ENCODE results near the gene CEP350. TPM values are rescaled to one million over a fixed set of nuclear protein-coding genes. Genes with fewer than 3 reads are reported as not detected.

The CEP350 gene
- total RNA-seq, 2 experiments from 2014 or later = 34.4 to 37.6 TPM

DNA sequence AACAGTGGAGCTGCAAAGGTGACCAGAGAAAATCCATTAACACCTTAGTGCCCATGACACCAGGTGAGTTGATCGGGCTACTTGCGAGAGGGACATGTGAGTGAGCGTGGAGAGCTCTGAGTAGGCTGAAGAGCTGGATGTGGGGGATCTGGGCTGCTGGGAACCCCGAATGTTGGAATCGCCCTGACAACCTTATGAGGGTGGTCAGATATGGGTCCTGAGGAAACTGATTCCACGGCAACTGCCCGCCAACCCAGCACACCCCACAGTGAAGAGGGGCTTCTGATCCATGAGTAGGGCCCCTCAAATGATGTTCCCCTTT is 199.4 kb downstream of the CEP350 start:
- DNase-seq = no peak
- no peaks in the 10 kb centered on the region for H3K9me3 Mint-ChIP-seq
- H3K4me3 Mint-ChIP-seq = peak overlapping the region; percentile 87
- no peaks in the 10 kb centered on the region for H3K36me3 Mint-ChIP-seq
- H3K27ac Mint-ChIP-seq = peak overlapping the region; percentile 69
- H3K4me1 Mint-ChIP-seq = peaks cover 27% of the 10 kb centered on the region
- H3K27me3 Mint-ChIP-seq = no peaks in the 10 kb centered on the region

DNA sequence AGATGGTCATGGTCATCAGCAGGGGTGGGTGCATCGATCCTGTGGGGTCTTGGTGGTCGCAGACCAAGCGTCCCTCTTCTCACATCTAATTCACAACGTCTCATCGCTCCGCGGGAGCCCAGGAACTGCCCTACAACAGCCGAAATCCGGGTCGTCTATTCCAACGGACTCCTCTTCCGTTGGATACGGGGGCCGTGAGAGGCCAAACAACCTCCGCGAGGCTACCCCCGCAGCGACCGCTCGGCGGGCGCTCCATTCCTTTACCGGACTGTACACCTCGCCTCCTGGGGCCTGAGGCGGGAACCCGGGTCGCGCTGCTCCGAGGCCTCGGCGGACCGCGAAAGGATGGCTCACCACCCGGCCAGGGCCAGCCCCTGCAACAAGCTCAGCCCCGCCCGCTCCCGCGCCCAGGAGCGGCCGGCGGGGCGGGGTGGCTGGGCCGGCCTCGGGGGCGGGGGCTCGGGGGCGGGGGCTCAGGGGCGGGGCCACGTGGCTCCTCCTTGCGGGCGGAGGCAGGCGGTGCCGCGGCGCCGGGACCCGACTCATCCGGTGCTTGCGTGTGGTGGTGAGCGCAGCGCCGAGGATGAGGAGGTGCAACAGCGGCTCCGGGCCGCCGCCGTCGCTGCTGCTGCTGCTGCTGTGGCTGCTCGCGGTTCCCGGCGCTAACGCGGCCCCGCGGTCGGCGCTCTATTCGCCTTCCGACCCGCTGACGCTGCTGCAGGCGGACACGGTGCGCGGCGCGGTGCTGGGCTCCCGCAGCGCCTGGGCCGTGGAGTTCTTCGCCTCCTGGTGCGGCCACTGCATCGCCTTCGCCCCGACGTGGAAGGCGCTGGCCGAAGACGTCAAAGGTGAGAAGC is 199.9 kb downstream of the CEP350 start, which contains the start of gene QSOX1:
Gene QSOX1 (plus strand): TSS at position 545 of the 857 bp plus-strand sequence. CDS start 39 bp downstream, at position 584.
- Mint-ChIP-seq H3K4me1 (peaks cover 28% of the 10 kb centered on the region), H3K36me3 (no peaks in the 10 kb centered on the region), H3K27me3 (no peaks in the 10 kb centered on the region), H3K9me3 (no peaks in the 10 kb centered on the region), H3K27ac (peak within 1 kb of the TSS; percentile 87), H3K4me3 (peak within 1 kb of the TSS; percentile 90)
- DNase-seq = peak; percentile 89

DNA sequence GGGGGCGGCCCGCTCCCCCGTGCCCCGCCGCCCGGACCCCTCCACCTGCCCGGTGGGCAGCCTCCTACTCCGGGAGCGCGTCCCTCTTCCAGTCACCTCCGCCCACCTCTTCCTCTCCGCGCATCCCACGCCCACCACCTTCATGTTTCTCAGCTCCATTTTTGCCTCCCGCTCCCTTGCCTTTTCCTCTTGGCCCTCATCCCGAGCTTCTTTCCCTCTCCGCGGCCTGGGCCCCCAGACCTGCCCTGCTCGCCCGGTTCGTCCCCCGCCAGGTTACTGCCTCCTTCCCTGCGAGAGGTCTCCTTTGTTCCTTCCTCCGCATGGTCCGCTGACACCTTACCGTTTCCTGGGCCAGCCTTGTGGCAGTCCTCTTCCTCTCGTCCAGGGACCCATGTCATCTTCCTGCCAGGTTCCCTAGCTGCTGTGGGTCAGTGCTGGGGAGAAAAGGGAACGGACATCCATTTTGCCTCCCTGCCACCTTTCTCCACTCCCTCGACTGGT is 200.6 kb downstream of the CEP350 start:
- Mint-ChIP-seq H3K9me3 (no peaks in the 10 kb centered on the region), H3K36me3 (no peaks in the 10 kb centered on the region), H3K4me3 (peak overlapping the region; percentile 90), H3K4me1 (peaks cover 33% of the 10 kb centered on the region), H3K27me3 (no peaks in the 10 kb centered on the region), H3K27ac (peak overlapping the region; percentile 87)
- DNase-seq = no peak

DNA sequence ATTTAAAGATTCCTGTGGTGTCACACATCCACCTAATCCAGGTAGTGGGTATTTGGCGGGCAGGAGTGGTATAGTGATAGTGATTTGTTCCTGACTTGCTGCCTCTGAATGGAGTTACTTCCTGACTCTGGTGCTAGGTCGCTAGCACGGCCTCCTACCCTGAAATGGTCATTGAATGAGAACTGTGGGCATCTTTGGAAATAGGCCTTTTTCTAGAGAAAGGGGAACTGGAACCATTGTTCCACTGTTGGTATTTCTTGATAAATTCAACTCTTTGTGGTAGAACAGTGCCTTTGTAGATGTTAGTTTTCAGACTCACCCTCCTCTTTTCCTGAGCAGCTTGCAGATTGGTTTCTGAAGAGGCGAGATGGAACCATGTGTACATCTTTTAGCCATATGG is 201.6 kb downstream of the CEP350 start:
- Mint-ChIP-seq H3K27me3 (no peaks in the 10 kb centered on the region), H3K4me3 (peak overlapping the region; percentile 90), H3K27ac (no peak overlapping the region), H3K9me3 (no peaks in the 10 kb centered on the region), H3K36me3 (no peaks in the 10 kb centered on the region), H3K4me1 (peaks cover 33% of the 10 kb centered on the region)
- DNase-seq = no peak

DNA sequence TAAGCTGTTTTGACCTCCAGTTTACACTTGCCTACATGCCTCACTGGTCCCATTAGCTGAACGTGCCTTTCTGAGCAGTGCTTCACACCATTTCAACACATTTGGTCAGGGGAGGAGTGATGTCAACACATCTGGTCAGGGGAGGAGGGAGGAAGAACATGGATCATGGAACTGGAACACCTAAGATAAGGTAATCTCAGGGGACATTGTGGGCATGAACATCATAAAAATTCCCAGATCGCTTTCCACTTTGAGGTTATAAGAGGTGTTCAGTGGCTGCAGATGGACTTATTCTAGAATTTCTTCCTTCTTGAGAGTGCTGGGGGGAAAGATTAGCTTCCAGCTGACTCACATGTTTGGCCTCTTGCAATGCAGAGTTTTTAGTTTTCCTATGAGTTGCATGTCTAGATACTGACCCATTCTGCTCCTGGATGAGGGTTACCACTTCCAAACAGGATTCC is 202.1 kb downstream of the CEP350 start:
- no peak for DNase-seq
- peak overlapping the region; percentile 26 for H3K4me3 Mint-ChIP-seq
- no peaks in the 10 kb centered on the region for H3K9me3 Mint-ChIP-seq
- no peak overlapping the region for H3K27ac Mint-ChIP-seq
- H3K36me3 Mint-ChIP-seq = no peaks in the 10 kb centered on the region
- H3K27me3 Mint-ChIP-seq = no peaks in the 10 kb centered on the region
- H3K4me1 Mint-ChIP-seq = peaks cover 33% of the 10 kb centered on the region

DNA sequence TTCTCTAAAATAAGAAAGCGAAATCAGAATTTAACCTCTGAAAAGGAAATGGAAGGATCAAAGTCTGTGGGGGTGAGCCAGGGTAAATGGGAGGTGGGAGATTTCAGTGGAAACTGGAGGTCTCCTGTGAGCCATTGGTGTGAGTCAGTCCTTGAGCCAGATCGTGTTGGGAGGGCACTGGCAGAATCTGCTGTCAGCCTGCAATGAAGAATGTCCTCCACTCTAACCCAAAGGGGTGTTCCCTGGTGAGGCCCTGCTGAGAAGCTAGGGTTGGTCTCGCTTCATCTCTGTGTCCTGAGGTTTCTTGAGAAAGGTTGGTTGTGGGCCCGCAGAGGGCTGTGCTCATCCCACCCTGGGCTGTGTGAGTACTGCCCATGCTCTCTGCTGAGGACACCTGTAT is 202.5 kb downstream of the CEP350 start:
- Mint-ChIP-seq H3K9me3 (no peaks in the 10 kb centered on the region), H3K4me3 (peak overlapping the region; percentile 16), H3K27ac (no peak overlapping the region), H3K36me3 (no peaks in the 10 kb centered on the region), H3K4me1 (peaks cover 33% of the 10 kb centered on the region), H3K27me3 (no peaks in the 10 kb centered on the region)
- DNase-seq = no peak

DNA sequence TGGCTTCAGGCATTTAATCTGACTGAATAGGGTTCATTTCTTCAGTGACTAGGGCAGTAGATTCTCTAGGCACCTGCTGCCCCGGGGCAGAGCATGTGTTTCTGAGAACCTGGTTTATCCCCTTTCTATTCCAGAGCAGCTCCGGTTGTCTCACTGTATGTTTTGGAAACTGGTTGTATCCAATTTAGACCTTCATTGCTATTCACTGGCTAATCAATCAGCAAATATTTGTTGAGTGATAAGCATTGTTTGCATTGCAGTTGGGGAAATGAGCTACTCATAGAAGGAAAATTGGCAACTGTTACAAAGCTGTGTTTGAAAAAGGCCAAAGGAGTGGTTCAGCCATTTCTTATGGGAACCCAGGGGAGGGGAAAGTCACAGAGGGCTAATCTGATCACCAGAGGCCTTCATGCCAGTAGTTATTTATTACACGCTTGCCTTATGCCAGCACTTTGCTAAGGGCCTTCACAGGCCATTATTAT is 203.0 kb downstream of the CEP350 start:
- no peaks in the 10 kb centered on the region for H3K27me3 Mint-ChIP-seq
- no peak overlapping the region for H3K27ac Mint-ChIP-seq
- peaks cover 30% of the 10 kb centered on the region for H3K4me1 Mint-ChIP-seq
- H3K36me3 Mint-ChIP-seq = no peaks in the 10 kb centered on the region
- no peaks in the 10 kb centered on the region for H3K9me3 Mint-ChIP-seq
- no peak overlapping the region for H3K4me3 Mint-ChIP-seq
- no peak for DNase-seq

DNA sequence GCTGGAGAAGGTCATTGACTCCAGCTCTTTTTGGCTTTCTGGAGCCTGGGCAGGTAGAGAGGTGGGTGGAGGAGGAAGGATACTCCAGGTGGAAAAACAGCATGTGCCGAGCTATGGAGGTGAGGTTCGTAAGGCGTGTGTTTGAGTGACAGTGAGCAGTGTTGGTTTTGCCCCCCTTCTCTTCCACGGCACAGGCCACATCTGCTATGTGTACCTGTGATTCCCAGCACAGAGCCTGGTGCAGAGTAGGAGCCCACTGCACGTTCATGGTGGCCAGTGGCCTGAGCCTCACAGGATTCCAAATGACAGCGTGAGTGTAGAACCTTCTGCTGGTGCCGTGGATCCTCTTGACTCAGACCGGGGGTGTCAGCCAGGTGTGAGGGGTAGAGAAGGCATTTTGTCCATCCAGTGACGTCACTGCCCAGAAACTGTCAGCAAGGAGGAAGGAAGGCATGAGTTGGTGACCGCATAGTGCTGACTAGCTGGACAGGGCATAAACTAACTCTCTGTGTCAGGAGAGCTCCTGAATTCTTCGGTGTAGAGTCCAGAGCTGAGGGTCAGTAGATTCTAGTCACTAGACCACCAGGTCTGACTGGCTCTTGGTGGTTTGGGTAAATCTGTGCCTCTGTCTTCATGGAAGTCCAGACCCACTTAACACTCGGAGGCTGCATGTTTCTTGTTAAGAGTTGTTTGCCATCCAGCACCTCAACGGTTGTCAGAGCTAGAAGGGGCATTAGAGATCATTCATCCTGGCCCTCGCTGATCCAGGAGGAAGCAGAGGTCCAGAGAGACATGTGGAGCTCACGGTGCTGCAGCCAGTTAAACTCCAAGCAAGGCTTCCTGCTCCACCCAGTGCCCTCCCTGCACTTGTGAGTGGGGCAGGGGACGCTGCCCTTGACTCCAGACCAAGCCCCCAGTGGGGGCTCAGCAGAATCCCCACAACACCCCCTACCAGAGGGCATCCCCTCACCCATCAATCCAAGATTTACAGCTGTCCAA is 203.8 kb downstream of the CEP350 start:
- H3K36me3 Mint-ChIP-seq = no peaks in the 10 kb centered on the region
- no peaks in the 10 kb centered on the region for H3K27me3 Mint-ChIP-seq
- H3K9me3 Mint-ChIP-seq = no peaks in the 10 kb centered on the region
- H3K4me1 Mint-ChIP-seq = peaks cover 29% of the 10 kb centered on the region
- DNase-seq = no peak
- H3K27ac Mint-ChIP-seq = no peak overlapping the region
- no peak overlapping the region for H3K4me3 Mint-ChIP-seq

DNA sequence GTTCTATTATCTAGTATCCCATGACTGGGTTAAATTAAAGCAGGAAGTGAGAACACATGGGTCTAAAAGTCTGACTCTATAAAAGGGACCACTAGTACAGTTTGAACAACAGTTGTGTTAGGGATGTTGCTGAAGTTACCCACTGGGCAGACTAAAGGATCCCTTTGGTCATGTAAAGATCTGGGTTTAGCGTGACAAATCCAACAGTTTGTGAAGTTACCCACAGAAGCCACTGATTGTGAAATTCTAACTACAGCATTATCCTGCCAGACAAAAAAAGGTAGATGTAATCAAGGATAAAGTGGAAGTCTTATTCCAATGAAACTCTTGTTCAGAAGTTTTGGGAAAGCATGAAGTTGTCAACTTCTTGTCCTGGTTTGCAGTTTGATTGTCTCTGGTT is 205.7 kb downstream of the CEP350 start:
- Mint-ChIP-seq H3K36me3 (peaks cover 2% of the 10 kb centered on the region), H3K4me3 (no peak overlapping the region), H3K9me3 (no peaks in the 10 kb centered on the region), H3K27me3 (no peaks in the 10 kb centered on the region), H3K4me1 (peaks cover 26% of the 10 kb centered on the region), H3K27ac (no peak overlapping the region)
- no peak for DNase-seq

DNA sequence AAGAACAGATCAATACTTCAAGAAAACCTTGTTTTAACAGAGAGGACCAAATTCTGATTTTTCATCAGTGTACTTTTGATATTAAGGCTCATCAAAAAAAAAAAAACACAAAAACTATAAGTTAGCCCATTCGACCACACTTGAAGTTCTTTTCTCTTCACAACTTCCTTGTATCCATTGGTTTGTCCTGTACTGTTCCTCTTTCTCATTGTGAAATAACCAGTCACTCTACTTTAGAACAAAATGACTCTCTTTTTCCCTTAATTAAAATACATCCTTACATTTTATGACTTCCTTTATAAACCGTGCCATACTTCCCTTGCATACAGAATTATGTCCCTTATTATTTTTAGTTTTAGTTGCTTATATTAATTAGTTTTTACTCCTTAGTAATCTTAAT is 208.4 kb downstream of the CEP350 start:
- no peaks in the 10 kb centered on the region for H3K9me3 Mint-ChIP-seq
- H3K36me3 Mint-ChIP-seq = peaks cover 2% of the 10 kb centered on the region
- peaks cover 8% of the 10 kb centered on the region for H3K4me1 Mint-ChIP-seq
- H3K27ac Mint-ChIP-seq = no peak overlapping the region
- H3K27me3 Mint-ChIP-seq = no peaks in the 10 kb centered on the region
- no peak for DNase-seq
- H3K4me3 Mint-ChIP-seq = no peak overlapping the region

Other genes with a start within 250 kb of the CEP350 start
- not detected for gene FAM163A, start 211.5 kb upstream of the CEP350 start, total RNA-seq
- 10 to 100 TPM; 57.1 to 59.0 TPM for gene TOR1AIP2, start 77.0 kb upstream of the CEP350 start, total RNA-seq
- 10 to 100 TPM; 54.6 to 56.5 TPM for gene TOR1AIP1, start 72.5 kb upstream of the CEP350 start, total RNA-seq
- gene QSOX1, start 200.1 kb downstream of the CEP350 start, total RNA-seq = 10 to 100 TPM; 35.1 to 36.5 TPM